ENCODE data around the gene MIGA2. TPM values are rescaled to one million over a fixed set of nuclear protein-coding genes. Genes with fewer than 3 reads are reported as not detected.

Gene MIGA2
- total and polyA plus RNA-seq, 2 donors (not counting 1 experiment from before 2014, with no cell fraction given), result 62.1 to 78.1 TPM

DNA sequence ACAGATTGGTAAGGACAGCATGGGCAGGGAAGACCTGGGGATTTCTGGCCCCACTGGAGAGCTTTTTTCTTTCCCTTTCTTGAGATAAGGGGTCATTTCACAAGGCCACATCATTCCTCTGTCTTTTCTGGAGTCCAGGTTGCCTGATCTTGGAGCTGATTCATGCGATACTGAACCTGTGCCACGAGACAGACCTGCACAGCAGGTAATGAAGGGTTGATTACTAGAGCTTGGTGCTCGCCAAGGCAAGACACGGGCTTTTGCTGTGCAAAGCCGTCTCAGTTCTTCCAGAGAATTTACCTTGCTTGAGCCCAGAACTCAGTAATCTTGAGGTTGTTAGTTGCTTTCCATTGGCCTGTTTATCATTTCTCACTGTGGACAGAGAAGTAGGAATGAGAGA, 49.8 kb upstream of the MIGA2 start:
- POLR2A ChIA-PET, result no interaction called here
- Histone ChIP-seq H3K36me3 (replicated peaks in 1 of 2; ENCODE audit: control extremely low read depth in 1 of 2, control insufficient read depth in 1 of 2, extremely low read depth in 1 of 2, insufficient read depth in 2 of 2, low read length in 1 of 2) (peaks cover 5 to 77% of the 10 kb centered on the region in 2 experiments), H3K27me3 (replicated peaks in 1 of 4; ENCODE audit: control extremely low read depth in 1 of 4, control insufficient read depth in 3 of 4, insufficient read depth in 4 of 4, low read length in 3 of 4) (no peaks in the 10 kb centered on the region), H3K4me1 (ENCODE audit: control insufficient read depth in 2 of 2, insufficient read depth in 2 of 2, low read length in 2 of 2) (no peaks in the 10 kb centered on the region), H3K4me3 (ENCODE audit: control extremely low read depth in 1 of 5, extremely low read depth in 1 of 5, insufficient read depth in 1 of 5, low read depth in 2 of 5, low read length in 4 of 5) (no peak overlapping the region), H3K4me2 (replicated peaks; ENCODE audit: low read depth, low read length, poor library complexity, severe bottlenecking) (no peak overlapping the region), H3K9ac (ENCODE audit: low read length) (no peak overlapping the region), H3K79me2 (ENCODE audit: control insufficient read depth, insufficient read depth, low read length) (no peaks in the 10 kb centered on the region), H3K9me3 (ENCODE audit: control extremely low read depth in 1 of 3, control insufficient read depth in 2 of 3, insufficient read depth in 1 of 3, low read length in 2 of 3) (no peaks in the 10 kb centered on the region), H4K20me1 (ENCODE audit: control insufficient read depth, insufficient read depth, low read length, poor library complexity, severe bottlenecking) (no peaks in the 10 kb centered on the region), H2AFZ (ENCODE audit: insufficient read depth, low read depth, low read length, poor library complexity, severe bottlenecking) (no peak overlapping the region), H3K27ac (ENCODE audit: low read length in 2 of 2) (no peak overlapping the region)
- no peak overlapping the region for H3K4me3 Mint-ChIP-seq
- CTCF ChIA-PET, result no interaction called here
- intact Hi-C loops (cut with micrococcal nuclease), result no loop called here
- DNase-seq, result no peak
- no peak for TF ChIP-seq EZH2 (IDR thresholded peaks at IDR 0.05; ENCODE audit: borderline replicate concordance, insufficient read depth, low read depth, low read length, poor library complexity, severe bottlenecking)
- TF ChIP-seq, protein P1, sequence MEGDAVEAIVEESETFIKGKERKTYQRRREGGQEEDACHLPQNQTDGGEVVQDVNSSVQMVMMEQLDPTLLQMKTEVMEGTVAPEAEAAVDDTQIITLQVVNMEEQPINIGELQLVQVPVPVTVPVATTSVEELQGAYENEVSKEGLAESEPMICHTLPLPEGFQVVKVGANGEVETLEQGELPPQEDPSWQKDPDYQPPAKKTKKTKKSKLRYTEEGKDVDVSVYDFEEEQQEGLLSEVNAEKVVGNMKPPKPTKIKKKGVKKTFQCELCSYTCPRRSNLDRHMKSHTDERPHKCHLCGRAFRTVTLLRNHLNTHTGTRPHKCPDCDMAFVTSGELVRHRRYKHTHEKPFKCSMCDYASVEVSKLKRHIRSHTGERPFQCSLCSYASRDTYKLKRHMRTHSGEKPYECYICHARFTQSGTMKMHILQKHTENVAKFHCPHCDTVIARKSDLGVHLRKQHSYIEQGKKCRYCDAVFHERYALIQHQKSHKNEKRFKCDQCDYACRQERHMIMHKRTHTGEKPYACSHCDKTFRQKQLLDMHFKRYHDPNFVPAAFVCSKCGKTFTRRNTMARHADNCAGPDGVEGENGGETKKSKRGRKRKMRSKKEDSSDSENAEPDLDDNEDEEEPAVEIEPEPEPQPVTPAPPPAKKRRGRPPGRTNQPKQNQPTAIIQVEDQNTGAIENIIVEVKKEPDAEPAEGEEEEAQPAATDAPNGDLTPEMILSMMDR (IDR thresholded peaks at IDR 0.05), result no peak
- no peaks in the 10 kb centered on the region for H3K9me3 Mint-ChIP-seq (ENCODE audit: insufficient read depth)
- 100% methylated on average over 5 of the region's 5 CpGs for WGBS (ENCODE audit: insufficient coverage)
- no peak overlapping the region for H3K27ac Mint-ChIP-seq
- no peaks in the 10 kb centered on the region for H3K4me1 Mint-ChIP-seq
- ATAC-seq (ENCODE audit: low read depth), result no peak
- H3K27me3 Mint-ChIP-seq, result no peaks in the 10 kb centered on the region

DNA sequence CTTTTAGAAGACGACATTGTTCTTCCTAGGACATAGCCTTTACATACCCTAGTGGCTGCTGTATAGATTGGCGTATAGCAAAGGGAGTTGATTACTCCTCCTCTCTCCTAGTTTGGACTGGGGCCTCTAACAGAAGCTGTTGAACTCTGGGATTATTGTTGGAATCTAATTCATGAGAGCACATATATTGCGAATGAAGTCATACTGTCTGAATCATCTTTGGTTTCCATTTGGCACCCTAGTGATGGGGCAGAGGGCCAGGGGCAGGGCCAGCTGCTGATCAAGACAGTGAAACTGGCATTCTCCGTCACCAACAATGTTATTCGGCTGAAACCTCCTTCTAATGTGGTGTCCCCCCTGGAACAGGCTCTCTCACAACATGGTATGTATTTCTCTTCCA, 48.6 kb upstream of the MIGA2 start:
- intact Hi-C loops (cut with micrococcal nuclease), result no loop called here
- no peaks in the 10 kb centered on the region for H3K27me3 ChIP-seq (replicated peaks in 1 of 4; ENCODE audit: control extremely low read depth in 1 of 4, control insufficient read depth in 3 of 4, insufficient read depth in 4 of 4, low read length in 3 of 4)
- no peaks in the 10 kb centered on the region for H3K4me1 ChIP-seq (ENCODE audit: control insufficient read depth in 2 of 2, insufficient read depth in 2 of 2, low read length in 2 of 2)
- H3K79me2 ChIP-seq (ENCODE audit: control insufficient read depth, insufficient read depth, low read length), result no peaks in the 10 kb centered on the region
- no peak overlapping the region for H3K27ac ChIP-seq (ENCODE audit: low read length in 2 of 2)
- no peak for DNase-seq
- no peak overlapping the region for H2AFZ ChIP-seq (ENCODE audit: insufficient read depth, low read depth, low read length, poor library complexity, severe bottlenecking)
- no peak overlapping the region for H3K4me3 ChIP-seq (ENCODE audit: control extremely low read depth in 1 of 5, extremely low read depth in 1 of 5, insufficient read depth in 1 of 5, low read depth in 2 of 5, low read length in 4 of 5)
- WGBS (ENCODE audit: insufficient coverage), result 97% methylated on average over 4 of the region's 5 CpGs
- no peaks in the 10 kb centered on the region for H3K9me3 ChIP-seq (ENCODE audit: control extremely low read depth in 1 of 3, control insufficient read depth in 2 of 3, insufficient read depth in 1 of 3, low read length in 2 of 3)
- TF ChIP-seq, protein P1 (IDR thresholded peaks at IDR 0.05), result no peak
- no peak for TF ChIP-seq EZH2 (IDR thresholded peaks at IDR 0.05; ENCODE audit: borderline replicate concordance, insufficient read depth, low read depth, low read length, poor library complexity, severe bottlenecking)
- POLR2A ChIA-PET, result no interaction called here
- peaks cover 5 to 75% of the 10 kb centered on the region in 2 experiments for H3K36me3 ChIP-seq (replicated peaks in 1 of 2; ENCODE audit: control extremely low read depth in 1 of 2, control insufficient read depth in 1 of 2, extremely low read depth in 1 of 2, insufficient read depth in 2 of 2, low read length in 1 of 2)
- H3K27me3 Mint-ChIP-seq, result no peaks in the 10 kb centered on the region
- no peaks in the 10 kb centered on the region for H3K4me1 Mint-ChIP-seq
- no peaks in the 10 kb centered on the region for H4K20me1 ChIP-seq (ENCODE audit: control insufficient read depth, insufficient read depth, low read length, poor library complexity, severe bottlenecking)
- CTCF ChIA-PET, result interaction anchor here (0.6 kb wide), 1 partner anchor 68 kb away, joined by 3 read pairs; no protein-coding TSS in a partner anchor
- no peak overlapping the region for H3K27ac Mint-ChIP-seq
- H3K4me3 Mint-ChIP-seq, result no peak overlapping the region
- no peaks in the 10 kb centered on the region for H3K9me3 Mint-ChIP-seq (ENCODE audit: insufficient read depth)
- no peak for ATAC-seq (ENCODE audit: low read depth)
- no peak overlapping the region for H3K4me2 ChIP-seq (replicated peaks; ENCODE audit: low read depth, low read length, poor library complexity, severe bottlenecking)
- no peak overlapping the region for H3K9ac ChIP-seq (ENCODE audit: low read length)

All from B cell (primary cell).